HAP-1 (cell line): Measurements from ENCODE around the gene E2F2.

Source experiments
- DNase-seq, 2 experiments: peaks; one replicate each; pipeline ENCODE4 v3.0.0-alpha.2; 2016 to 2020; ENCODE audit warnings: low spot score in 2 of 2
- H3K27me3 ChIP-seq: fragments of 250-450 bp; sonication (Bioruptor Pico); 2 replicates; pipeline ENCODE4 v1.5.1; 2020; ENCODE audit warnings: low read depth, mild to moderate bottlenecking, moderate library complexity
- H3K36me3 ChIP-seq: fragments of 250-450 bp; sonication (Bioruptor Pico); replicated peaks from 2 replicates; pipeline ENCODE4 v1.5.1; 2020; ENCODE audit warnings: mild to moderate bottlenecking
- H3K4me1 ChIP-seq: fragments of 250-450 bp; sonication (Bioruptor Pico); 2 replicates; pipeline ENCODE4 v1.5.1; 2020; ENCODE audit warnings: mild to moderate bottlenecking
- H3K4me3 ChIP-seq: fragments of 250-450 bp; sonication (Bioruptor Pico); 2 replicates; pipeline ENCODE4 v1.5.1; 2020; ENCODE audit warnings: mild to moderate bottlenecking, moderate library complexity
- H3K9me3 ChIP-seq: fragments of 250-450 bp; sonication (Bioruptor Pico); 2 replicates; pipeline ENCODE4 v1.5.1; 2020; ENCODE audit warnings: mild to moderate bottlenecking, moderate library complexity
- in situ Hi-C: fragments of 300-500 bp; cut with MboI; formaldehyde crosslinking; loops from 3 replicates; pipeline ENCODE4 v1.14.3; 2020; ENCODE audit warnings: low sequenced_read_pairs, inconsistent platforms, mixed read lengths

Gene E2F2

DNA sequence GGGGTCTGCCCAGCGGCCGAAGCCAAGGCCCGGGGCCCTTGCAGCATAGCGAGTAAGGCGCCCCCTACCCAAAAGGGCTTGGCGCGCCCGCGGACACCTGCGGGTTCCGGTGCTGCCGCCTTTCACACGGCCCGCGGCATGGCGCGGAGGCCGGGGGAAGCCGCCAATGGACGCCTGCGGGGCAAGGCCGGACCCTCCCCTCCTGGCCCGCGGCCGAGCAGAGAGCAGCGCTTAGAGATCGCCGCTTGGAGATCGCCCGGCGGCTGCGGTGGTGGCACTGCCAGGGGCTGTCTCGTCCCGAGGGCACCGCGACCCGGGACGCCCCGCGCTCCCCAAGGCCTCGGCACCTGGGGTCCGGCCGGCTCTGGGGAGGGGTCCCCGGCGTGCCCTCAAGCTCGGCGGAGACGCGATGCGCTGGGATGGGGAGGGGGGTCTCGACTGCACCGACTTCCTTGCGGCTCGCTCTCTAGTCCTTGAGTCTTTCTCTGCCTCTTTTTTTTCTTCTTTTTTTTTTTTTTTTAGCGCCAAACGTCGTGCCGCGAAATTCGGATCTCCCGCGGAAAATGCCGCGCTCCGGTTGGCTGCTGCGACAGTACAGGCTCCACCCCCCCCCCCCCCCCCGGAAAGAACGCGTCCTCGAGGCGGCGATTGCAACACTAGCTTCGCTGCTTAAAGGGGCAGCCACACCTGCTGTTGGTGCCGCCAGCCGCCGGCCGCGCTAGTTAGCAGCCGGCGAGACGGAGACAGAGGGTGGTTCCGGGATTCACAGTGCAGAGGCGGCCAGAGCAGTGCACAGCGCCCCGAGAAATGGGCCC, at the start of gene E2F2:
Gene E2F2, minus strand, starts transcription at position 487 of the 815 bp plus-strand sequence. Its CDS starts 440 bp downstream, at position 47.
- in situ Hi-C loops, result no loop called here
- peak; percentile 87 to 89 for DNase-seq
- H3K9me3 ChIP-seq, result no peaks in the 10 kb centered on the region
- no peaks in the 10 kb centered on the region for H3K27me3 ChIP-seq
- peaks cover 17% of the 10 kb centered on the region for H3K36me3 ChIP-seq
- peaks cover 42% of the 10 kb centered on the region for H3K4me1 ChIP-seq
- H3K4me3 ChIP-seq, result peak within 1 kb of the TSS; percentile 61

DNA sequence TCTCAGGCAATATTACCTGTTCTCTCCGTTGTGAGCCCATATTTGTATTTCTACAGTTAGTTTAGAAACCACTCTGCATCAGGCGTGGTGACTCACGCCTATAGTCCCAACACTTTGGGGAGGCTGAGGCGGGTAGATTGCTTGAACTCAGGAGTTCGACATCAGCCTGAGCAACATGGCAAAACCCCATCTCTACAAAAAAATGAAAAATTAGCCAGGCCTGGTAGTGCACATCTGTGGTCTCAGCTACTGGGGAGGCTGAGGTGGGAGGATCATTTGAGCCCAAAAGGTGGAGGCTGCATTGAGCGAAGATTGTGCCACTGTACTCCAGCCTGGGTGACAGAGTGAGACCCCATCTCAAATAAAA, 47.9 kb upstream of the E2F2 start:
- peaks cover 12% of the 10 kb centered on the region for H3K4me1 ChIP-seq

DNA sequence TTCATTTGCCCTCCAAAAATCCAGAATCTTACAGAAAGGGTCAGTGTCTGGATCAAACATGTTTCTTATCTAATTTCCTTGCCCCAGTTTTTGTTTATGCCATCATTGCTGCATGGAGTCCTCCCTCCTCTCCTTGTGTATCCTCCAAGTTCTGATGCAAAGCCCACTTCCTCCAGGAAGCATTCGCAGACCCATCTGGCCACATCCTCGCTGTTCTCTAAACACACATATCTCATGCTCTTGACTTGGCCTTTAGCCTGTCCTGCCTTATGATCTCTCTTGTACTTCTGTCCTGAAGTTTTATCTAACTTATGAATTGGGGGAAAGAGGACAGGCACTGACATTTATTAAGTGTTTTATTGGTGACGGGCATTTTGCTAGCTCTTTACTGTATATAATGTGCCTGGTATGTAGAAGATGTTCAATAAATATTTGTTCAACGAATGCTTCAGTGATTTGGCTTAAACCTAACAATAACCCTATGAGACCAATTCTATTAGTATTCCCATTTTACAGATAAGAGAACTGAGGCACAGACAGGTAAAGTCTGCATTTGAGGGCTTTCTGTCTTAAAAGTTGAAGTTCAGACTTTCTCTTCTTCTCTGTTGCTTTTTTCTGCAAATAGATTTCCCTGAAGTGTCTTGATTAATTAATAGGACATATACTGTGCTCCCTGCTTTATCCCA, 47.4 kb upstream of the E2F2 start:
- no peak for DNase-seq
- Histone ChIP-seq H3K4me3 (no peak overlapping the region), H3K4me1 (peaks cover 12% of the 10 kb centered on the region), H3K9me3 (no peaks in the 10 kb centered on the region), H3K27me3 (no peaks in the 10 kb centered on the region), H3K36me3 (no peaks in the 10 kb centered on the region; the same call in 1 of the 2 replicates)
- in situ Hi-C loops, result no loop called here

More for the DNA sequence above, 47.9 kb upstream of the E2F2 start:
- H3K9me3 ChIP-seq, result no peaks in the 10 kb centered on the region
- H3K4me3 ChIP-seq, result no peak overlapping the region
- DNase-seq, result no peak
- no peaks in the 10 kb centered on the region for H3K27me3 ChIP-seq
- no peaks in the 10 kb centered on the region for H3K36me3 ChIP-seq
- in situ Hi-C loops, result no loop called here

DNA sequence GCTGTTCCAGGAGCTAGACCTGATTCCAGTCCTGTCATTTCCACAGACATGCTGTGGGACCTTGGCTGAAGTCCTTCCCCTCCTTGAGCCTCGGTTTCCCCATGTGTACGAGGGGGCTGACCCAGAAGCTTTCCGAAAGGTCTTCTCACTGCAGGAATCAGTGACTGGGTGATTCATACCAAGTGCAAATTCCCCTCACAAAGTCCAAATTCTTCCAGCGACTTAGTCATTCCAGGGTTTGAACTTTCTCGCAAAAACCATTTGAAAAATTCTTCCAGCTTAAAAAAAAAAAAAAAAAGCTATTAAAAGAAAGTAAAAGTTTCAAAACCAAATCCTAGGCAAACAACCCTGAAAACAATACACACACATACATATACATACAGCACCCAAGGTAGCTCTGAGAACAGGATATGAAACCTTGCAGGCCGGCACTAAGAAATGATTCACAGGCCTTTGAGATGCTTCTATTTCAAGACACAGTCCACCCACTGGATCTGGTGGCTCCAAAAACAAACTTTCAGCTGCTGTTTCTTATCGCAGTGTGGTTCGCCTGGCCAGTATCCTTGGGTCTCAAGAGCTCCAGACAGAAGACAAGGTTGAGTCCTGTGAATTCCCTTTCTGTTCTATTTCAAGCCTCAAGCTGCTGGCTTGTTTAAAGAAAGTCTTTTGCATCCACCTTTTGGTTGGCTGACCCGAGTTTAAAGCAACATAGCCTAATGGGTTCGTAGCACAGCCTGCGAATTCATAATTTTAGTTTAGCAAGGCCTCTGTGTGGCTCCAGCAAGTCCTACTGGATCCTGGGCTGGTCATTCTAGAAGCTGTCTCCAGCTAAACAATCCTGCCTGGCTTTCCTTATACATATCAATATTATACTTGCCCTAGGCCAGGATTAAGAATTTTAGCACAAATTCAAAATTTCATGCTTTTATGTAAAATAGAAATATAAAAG, 46.3 kb upstream of the E2F2 start:
- Histone ChIP-seq H3K9me3 (no peaks in the 10 kb centered on the region), H3K4me1 (peaks cover 12% of the 10 kb centered on the region), H3K27me3 (no peaks in the 10 kb centered on the region), H3K36me3 (no peaks in the 10 kb centered on the region; the same call in 1 of the 2 replicates), H3K4me3 (no peak overlapping the region)
- in situ Hi-C loops, result no loop called here
- DNase-seq, result no peak

DNA sequence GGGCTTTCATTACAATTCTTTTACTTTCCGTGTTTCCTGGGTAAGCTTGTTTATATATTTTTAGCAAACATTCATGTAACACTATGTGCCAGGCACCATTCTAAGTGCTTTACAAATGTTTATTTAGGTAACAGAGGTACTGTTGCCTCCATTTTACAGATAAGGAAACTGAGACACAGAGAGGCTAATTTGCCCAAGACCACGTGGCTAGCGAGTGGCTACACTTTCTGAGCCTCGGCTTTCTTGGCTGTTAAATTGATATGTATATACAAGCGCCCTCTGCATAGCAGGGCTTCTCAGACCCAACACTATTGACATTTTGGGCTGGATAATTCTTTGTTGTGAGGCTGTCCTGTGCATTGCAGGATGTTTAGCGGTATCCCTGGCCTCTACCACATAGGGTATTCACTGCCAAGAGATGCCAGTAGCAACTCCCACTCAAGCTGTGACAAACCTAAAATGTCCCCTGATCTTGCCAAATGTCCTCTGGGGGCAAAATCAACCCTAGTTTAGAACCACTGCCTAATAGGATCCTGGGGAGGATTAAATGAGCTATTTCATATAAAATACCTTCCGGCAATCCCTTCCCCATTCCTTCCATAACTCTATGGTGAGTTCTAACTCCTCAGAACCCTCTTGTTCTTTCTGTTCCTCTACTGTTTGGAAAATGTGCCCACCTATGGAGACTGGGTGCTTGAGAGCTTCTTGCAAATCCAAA, 45.5 kb upstream of the E2F2 start:
- H3K4me3 ChIP-seq, result no peak overlapping the region
- in situ Hi-C loops, result no loop called here

GRCh38 chr1:23575226-23575810, 44.3 kb upstream of the E2F2 start:
- H3K27me3 ChIP-seq, result no peaks in the 10 kb centered on the region
- no peak for DNase-seq
- H3K4me3 ChIP-seq, result no peak overlapping the region
- peaks cover 12% of the 10 kb centered on the region for H3K4me1 ChIP-seq
- H3K36me3 ChIP-seq, result no peaks in the 10 kb centered on the region; the same call in 1 of the 2 replicates
- in situ Hi-C loops, result no loop called here
- no peaks in the 10 kb centered on the region for H3K9me3 ChIP-seq

More for the DNA sequence above, 45.5 kb upstream of the E2F2 start:
- no peak for DNase-seq
- Histone ChIP-seq H3K36me3 (no peaks in the 10 kb centered on the region; the same call in 1 of the 2 replicates), H3K9me3 (no peaks in the 10 kb centered on the region), H3K4me1 (peaks cover 12% of the 10 kb centered on the region), H3K27me3 (no peaks in the 10 kb centered on the region)

GRCh38 chr1:23574265-23574754, 43.3 kb upstream of the E2F2 start:
- Histone ChIP-seq H3K9me3 (no peaks in the 10 kb centered on the region), H3K4me3 (no peak overlapping the region), H3K4me1 (peaks cover 14% of the 10 kb centered on the region), H3K36me3 (no peaks in the 10 kb centered on the region; the same call in 1 of the 2 replicates), H3K27me3 (no peaks in the 10 kb centered on the region)
- in situ Hi-C loops, result no loop called here
- no peak for DNase-seq

DNA sequence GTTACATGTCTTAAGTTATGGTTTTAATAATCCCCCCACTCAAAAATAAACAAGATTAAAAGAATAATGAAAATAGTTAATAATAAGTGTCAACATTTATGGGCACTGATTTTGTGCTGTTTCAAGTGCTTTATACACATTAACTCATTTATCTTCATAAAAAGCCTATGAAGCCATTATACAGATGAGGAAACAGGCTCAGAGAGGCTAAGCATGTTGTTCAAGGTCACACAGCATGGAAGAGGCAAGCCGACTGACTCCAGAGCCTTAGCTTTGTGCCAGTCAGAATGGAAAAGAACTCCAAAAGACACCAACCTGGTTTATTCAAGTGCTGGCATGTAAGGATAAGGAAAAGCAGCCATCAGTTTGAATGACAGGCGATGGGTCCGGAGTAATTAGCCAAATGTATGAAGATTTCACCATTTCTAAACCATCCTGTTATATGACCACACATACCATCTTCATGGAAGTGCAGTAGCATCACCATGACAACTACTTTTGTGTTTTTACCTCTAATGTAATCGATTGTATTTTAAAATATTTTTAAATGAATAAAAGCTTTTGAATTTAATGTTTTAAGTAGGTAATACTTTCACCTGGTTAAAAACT, 42.6 kb upstream of the E2F2 start:
- peaks cover 21% of the 10 kb centered on the region for H3K4me1 ChIP-seq

GRCh38 chr1:23571465-23571864, 40.4 kb upstream of the E2F2 start:
- Histone ChIP-seq H3K27me3 (no peaks in the 10 kb centered on the region), H3K9me3 (no peaks in the 10 kb centered on the region), H3K36me3 (no peaks in the 10 kb centered on the region; the same call in 1 of the 2 replicates), H3K4me3 (no peak overlapping the region), H3K4me1 (peaks cover 19% of the 10 kb centered on the region)
- DNase-seq, result no peak
- in situ Hi-C loops, result no loop called here

More for the DNA sequence above, 42.6 kb upstream of the E2F2 start:
- Histone ChIP-seq H3K4me3 (no peak overlapping the region), H3K9me3 (no peaks in the 10 kb centered on the region), H3K36me3 (no peaks in the 10 kb centered on the region; the same call in 1 of the 2 replicates), H3K27me3 (no peaks in the 10 kb centered on the region)
- no peak for DNase-seq
- in situ Hi-C loops, result no loop called here

DNA sequence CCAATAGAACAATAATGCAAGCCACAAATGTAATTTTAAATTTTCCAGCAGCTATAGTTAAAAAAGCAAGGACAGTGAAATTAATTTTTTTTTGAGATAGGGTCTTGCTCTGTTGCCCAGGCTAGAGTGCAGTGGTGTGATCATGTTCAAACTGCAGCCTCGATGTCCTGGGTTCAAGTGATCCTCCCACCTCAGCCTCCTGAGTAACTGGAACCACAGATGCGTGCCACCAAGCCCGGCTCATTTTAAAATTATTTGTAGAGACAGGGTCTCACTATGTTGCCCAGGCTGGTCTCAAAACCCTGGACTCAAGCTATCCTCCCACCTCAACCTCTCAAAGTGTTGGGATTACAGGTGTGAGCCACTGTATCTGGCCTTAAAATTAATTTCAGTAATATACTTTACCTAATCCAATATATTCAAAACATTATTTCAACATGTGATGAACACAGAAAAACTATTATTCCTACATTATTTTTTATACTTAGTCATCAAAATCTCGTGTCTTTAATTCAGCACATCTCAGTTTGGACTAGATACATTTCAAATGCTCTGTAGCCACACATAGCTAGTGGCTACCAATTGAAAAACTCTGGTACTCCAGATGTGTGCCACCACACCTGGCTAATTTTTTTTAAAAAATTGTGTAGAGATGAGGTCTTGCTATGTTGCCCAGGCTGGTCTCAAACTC, 39.1 kb upstream of the E2F2 start:
- Histone ChIP-seq H3K4me3 (no peak overlapping the region), H3K4me1 (peaks cover 21% of the 10 kb centered on the region), H3K27me3 (no peaks in the 10 kb centered on the region), H3K36me3 (no peaks in the 10 kb centered on the region; the same call in 1 of the 2 replicates), H3K9me3 (no peaks in the 10 kb centered on the region)
- in situ Hi-C loops, result no loop called here
- no peak for DNase-seq

DNA sequence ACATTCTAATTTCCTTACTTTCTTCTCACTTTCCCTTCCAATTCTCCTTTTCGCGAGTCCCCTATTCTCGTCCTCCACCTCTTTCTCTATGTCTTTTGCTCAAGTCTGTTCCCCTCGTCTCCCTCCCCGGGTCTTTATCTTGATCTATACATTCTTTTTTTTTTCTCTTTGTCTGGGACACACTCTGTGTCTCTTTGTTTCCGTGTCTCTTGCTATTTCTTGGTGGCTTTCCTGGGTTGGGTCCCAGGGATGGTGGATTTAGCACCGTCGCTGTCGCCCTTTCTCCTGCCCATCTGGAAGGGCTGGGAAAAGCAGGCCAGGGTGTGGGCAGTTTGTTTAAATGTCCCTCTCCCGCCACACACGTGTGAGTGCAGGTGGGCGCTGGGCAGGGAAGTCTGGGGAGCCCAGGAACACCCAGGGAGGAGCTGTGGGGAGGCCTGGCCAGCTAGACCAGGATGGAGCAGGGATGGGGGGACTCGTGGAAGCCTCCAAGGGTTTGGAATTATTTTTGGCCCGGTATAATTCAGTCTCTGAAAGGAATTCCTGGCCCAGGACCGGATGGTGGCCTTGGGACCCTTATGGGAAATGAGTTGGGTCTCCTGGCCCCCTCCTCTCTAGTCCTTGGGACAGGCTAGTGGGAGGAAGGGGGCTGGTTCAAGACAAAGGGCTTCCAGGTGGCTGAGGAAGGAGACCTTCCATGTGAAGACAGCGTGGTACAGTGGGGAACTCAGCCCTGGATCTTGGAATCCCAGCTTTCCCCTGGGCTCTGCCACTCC, 37.8 kb upstream of the E2F2 start:
- no peaks in the 10 kb centered on the region for H3K9me3 ChIP-seq
- H3K27me3 ChIP-seq, result no peaks in the 10 kb centered on the region
- in situ Hi-C loops, result no loop called here
- peaks cover 32% of the 10 kb centered on the region for H3K4me1 ChIP-seq
- DNase-seq, result peak; percentile 45 to 57
- peak overlapping the region; percentile 28 for H3K4me3 ChIP-seq
- H3K36me3 ChIP-seq, result no peaks in the 10 kb centered on the region; the same call in 1 of the 2 replicates
